Mammary epithelial cell (primary cell): Measurements from ENCODE around the gene GNAZ.

Experiments used
- CTCF ChIP-seq, 2 donors: IDR thresholded peaks in 1 of 2; conservative IDR thresholded peaks in 1 of 2; 2 replicates each; pipeline ENCODE4 v1.5.1; 2011 to 2012; ENCODE audit warnings: inconsistent platforms in 2 of 2, low read length in 2 of 2, mild to moderate bottlenecking in 2 of 2, control low read depth in 1 of 2, low read depth in 1 of 2; ENCODE audit not compliant: insufficient read depth in 1 of 2; ENCODE audit errors: extremely low read depth in 1 of 2
- EZH2 ChIP-seq: IDR thresholded peaks from 2 replicates; pipeline ENCODE4 v1.6.1; 2012; ENCODE audit warnings: low read length, inconsistent platforms, borderline replicate concordance

GRCh38 chr22:23095733-23096342 lies 25.5 kb downstream of the GNAZ start:
- no peak for TF ChIP-seq CTCF (conservative IDR thresholded peaks at IDR 0.05 in 1 of 2, IDR thresholded peaks at IDR 0.05 in 1 of 2; ENCODE audit: extremely low read depth in 1 of 2, insufficient read depth in 1 of 2, low read depth in 1 of 2, low read length in 2 of 2)
- no peak for TF ChIP-seq EZH2
